ENCODE results near the gene ZBTB45.

Gene ZBTB45

GRCh38 chr19:58538257-58539168 is 18.9 kb upstream of the ZBTB45 start:
- DNase-seq = peak in 1 of 3 donors; percentile 32

- DNase-seq = no peak
Observed at GRCh38 chr19:58536852-58537798, 17.5 kb upstream of the ZBTB45 start.

GRCh38 chr19:58535857-58536256 is 16.2 kb upstream of the ZBTB45 start:
- no peak for DNase-seq

DNA sequence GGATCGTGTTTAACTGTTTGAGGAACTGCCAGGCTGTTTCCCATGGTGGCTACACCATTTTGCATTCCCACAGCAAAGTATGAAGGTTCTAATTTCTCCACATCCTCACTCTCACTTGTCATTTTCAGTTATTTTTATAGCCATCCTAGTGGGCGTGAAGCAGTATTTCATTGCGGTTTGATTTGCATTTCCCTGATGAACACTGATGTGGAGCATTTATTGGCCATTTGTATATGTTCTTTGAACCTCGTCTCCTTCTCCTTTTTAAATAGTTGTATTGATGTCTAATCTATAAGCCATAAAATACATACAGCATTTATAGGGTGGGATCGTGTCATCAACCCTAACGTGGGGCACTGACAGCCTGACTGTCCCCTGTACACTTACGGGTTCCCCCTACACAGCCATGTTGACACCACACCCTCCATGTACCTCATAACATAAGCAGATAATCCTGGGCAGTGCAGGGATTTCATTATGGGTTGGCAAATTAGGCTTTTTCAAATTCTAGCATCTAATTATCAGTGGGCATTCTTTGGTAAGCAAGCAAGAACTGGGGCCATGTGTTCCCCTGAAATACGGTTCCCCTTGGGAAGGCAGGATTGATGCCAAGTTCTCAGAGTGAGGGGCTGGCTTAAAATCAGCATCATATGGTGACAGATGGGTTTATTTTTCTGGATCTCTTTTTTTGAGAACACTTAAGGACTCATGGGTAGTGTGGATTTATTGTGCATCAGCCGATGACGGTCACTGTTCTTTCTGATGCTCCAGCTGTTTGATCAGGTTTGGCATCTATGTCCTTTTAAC is 11.6 kb upstream of the ZBTB45 start:
- no peak for DNase-seq

- no peak for DNase-seq
Observed at GRCh38 chr19:58529405-58529804, 9.8 kb upstream of the ZBTB45 start.

GRCh38 chr19:58522709-58523108 is 3.1 kb upstream of the ZBTB45 start:
- DNase-seq = no peak

GRCh38 chr19:58521651-58522050 is 2.0 kb upstream of the ZBTB45 start:
- DNase-seq = peak; percentile 45 to 58 (median 49)

GRCh38 chr19:58520257-58520599 is 618 bp upstream of the ZBTB45 start:
- DNase-seq = no peak

DNA sequence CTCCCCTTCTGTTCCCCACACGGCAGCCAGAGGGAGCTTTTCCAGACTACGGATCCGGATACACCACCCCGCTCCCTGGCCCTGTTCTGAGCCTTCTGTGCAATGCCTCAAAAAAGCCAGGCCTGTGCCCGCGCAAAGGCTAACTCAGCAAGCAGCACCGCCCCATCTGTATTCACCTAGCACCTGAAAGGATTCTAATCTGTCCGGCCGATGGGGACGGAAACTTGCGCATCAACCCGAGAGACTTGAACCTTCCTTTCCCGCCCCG is 589 bp downstream of the ZBTB45 start:
- DNase-seq = peak; percentile 65 to 78 (median 70)

DNA sequence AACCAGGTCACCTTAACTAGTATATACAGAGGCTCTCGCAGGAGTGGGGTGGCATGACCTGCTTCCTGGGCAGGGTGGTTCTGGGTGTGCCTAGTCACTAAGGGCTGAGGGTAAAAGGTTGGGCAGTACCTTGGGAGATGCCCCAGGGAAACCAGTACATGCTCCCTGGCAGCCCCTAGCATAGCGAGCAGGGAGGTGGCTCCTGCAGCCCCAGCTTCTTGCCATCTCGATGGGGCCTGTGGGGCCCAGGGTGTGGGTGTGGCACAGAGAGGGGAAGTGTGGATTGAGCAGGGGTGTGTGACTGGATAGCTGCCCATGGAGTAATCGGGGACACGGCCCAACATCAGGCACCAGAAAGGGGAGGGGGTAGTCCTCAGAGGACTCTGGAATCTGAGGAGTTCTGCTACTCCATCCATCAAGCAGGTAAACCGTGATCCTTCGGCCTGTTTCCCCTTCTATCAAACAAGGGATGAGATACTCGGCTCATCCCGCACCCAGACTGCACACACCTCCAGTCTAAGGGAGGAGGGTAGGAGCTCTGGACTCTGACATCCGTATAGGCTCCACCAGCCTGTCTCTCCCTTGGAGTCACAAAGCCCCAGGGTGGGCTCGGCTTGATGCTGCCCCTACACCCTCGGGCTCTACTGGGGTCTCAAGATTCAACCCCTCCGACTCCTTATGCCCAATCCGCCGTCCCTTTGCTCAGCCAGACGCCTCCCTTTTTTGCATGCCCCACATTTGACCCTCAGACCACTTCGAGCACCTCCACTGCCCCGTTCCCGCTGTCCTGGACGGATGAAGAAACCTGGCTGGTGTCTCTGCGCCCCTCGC is 1.1 kb downstream of the ZBTB45 start:
- DNase-seq = peak; percentile 53 to 69 (median 55)

DNA sequence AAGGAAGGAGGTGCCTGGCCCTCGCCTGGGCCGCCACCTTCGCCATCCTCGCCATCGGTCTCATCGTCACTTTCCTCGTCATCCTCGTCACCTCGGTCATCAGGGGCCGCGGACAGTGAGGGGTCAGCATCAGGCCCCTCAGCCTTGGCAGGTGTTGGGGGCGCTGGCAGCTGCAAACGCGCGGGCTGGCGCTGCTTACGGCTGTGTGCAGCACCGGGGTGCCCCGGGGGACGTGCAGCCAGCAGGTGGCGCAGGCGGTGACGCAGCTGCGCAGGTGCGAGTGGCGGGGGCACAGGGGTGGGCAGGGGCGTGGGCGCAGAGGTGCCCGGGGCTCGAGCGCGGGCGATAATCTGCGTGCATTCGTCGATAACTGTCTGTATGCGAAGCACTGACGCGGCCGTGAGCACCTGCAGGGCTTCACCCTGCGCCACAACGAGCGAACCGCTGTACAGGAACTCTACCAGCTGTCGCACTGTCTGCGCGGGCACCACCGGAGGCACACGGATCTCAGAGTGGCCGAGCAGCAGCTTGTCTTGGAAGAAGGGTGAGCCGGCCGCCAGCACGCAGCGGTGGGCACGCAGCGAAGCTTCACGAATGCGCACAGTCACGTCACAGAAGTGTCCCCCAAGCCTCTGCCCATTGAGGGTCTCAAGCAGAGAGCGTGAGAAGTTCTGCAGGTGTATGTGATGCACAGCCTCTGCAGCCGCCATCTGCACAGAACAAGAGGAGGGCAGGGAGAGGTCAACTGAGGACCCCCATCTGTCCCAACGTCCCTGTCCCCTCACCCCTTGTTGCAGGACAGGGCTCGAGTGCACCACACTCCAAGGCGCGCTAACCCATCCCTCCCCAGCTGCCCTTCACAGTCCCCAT is 2.4 kb downstream of the ZBTB45 start:
- DNase-seq = no peak

- DNase-seq = no peak
Observed at GRCh38 chr19:58516246-58516836, 3.3 kb downstream of the ZBTB45 start.

GRCh38 chr19:58515259-58515658 is 4.4 kb downstream of the ZBTB45 start:
- DNase-seq = no peak

- no peak for DNase-seq
Observed at GRCh38 chr19:58514564-58515022, 5.0 kb downstream of the ZBTB45 start.

GRCh38 chr19:58513694-58514563 is 5.7 kb downstream of the ZBTB45 start:
- peak; percentile 95 to 98 (median 97) for DNase-seq

GRCh38 chr19:58513213-58513693 is 6.4 kb downstream of the ZBTB45 start:
- DNase-seq = no peak

DNA sequence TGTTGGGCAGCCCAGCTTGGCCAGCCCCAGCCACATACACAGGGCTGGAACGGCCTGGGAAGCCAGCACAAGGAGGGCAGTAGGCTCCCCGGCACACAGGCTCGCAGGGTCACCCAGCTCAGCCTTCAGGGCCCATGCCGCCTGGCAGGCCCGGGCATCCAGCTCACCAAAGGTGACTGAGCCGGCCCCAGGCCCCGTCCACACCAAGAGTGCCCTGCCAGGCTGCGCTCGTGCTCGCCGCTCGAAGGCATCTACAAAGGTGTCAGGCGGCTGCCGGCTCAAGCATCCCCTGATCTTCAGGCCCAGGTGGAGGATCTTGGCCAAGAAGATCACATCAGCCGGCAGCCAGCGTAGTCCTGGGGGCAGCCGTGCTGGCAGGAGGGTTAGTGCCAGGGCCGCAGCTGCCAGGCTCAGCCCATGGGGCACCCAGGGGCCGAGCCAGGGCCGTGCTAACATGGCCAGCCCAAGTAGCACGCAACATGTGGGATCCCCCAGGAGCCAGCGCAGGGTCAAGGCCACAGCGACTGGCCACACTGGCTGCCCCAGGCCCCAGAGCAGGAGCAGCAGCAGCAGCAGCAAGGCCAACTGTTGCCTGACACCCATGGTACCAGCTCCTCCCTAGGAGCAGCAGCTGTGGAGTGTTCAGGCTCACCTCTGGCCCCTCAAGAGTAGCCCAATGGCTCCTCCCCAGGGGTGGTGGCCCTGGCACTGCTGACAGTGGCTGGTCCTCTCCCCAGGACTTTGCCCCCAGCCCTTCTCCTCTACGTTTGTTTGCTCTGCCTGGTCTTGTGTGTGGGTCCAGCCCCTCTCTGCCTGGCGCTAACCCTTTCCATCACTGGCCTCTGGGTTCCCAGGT is 8.0 kb downstream of the ZBTB45 start, which contains the start of gene SLC27A5:
TSS of gene SLC27A5 (minus strand) at position 640 of the 856 bp plus-strand sequence. CDS start at position 603, 37 bp downstream.
- no peak for DNase-seq
